ENCODE measurements around the gene AMTN.

The AMTN gene

GRCh38 chr4:70564033-70564432 is 45.7 kb downstream of the AMTN start:
- no peak for DNase-seq

- no peak for DNase-seq
Measured at GRCh38 chr4:70570796-70571195, 52.4 kb downstream of the AMTN start.

GRCh38 chr4:70571772-70572171 is 53.4 kb downstream of the AMTN start:
- no peak for DNase-seq

- DNase-seq: no peak
Measured at GRCh38 chr4:70575964-70576363, 57.6 kb downstream of the AMTN start.

DNA sequence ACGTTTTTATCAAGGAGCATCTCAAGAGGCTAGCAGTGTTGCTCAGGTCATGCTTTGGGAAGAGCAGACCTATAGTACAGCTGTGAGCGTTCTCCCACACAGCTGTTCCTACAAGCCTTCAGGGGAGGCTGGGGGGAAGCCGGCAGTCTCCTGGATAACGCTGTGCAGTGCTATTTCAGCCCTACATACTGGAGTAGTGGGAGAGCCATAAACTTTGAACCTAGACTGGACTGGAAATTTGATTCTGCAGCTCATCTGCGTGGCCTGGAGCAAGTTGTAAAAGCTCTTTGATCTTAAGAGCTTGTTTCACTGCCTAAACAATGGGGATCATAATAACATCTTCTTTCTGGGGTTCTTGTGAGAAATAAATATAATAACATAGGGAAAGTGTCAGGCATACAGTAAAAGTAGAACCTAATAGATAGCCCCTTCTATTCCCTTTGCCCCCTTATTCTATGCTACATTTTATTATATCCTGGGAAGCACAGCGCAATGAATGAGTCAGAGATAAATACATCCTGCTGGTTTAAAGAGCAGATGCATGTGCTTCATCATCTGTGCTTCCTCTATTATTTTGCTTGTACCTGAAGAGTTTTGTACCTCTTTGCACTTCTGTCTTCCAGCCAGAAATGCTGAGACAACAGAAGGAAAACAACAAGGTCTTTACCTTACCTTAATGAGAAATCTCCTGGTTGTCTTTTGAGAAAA is 59.0 kb downstream of the AMTN start:
- no peak for DNase-seq

GRCh38 chr4:70581980-70582379 is 63.6 kb downstream of the AMTN start:
- DNase-seq: no peak
